Activated CD8-positive, alpha-beta memory T cell treated with anti-CD3 and anti-CD28 coated beads, Interleukin-2, amount 10 ng/mL, durations not matched to agents 7 days and 5 days (primary cell): ENCODE results near the gene GRIA1. TPM values are rescaled to one million over a fixed set of nuclear protein-coding genes. Genes with fewer than 3 reads are reported as not detected.

Experiments
- ATAC-seq: fragments of 150-1000 bp; cut with Tn5 transposase; one replicate; pipeline ENCODE4 v1.10.0; 2021; ENCODE audit warnings: moderate library complexity
- CTCF ChIA-PET: fragments of 350-600 bp; sonication (Branson Sonifier 250); formaldehyde crosslinking; loops from one replicate; lab custom pipeline; 2021; ENCODE audit warnings: antibody characterized with exemption; lab: Charles Lee
- DNase-seq: peaks from one replicate; pipeline ENCODE4 v3.0.0-alpha.2; 2020
- H3K27ac Mint-ChIP-seq: one replicate; pipeline ENCODE4 v1.8.0; 2021; ENCODE audit warnings: mild to moderate bottlenecking, mixed read lengths
- H3K27me3 Mint-ChIP-seq: one replicate; pipeline ENCODE4 v1.8.0; 2021; ENCODE audit warnings: mixed read lengths
- H3K36me3 Mint-ChIP-seq: one replicate; pipeline ENCODE4 v1.8.0; 2021; ENCODE audit warnings: mild to moderate bottlenecking, mixed read lengths
- H3K4me1 Mint-ChIP-seq: one replicate; pipeline ENCODE4 v1.8.0; 2021; ENCODE audit warnings: mixed read lengths
- H3K4me3 Mint-ChIP-seq: one replicate; pipeline ENCODE4 v1.8.0; 2021; ENCODE audit warnings: mild to moderate bottlenecking, moderate library complexity, mixed read lengths
- H3K9me3 Mint-ChIP-seq: one replicate; pipeline ENCODE4 v1.8.0; 2022; ENCODE audit warnings: low read depth, mixed read lengths
- total RNA-seq, 2 experiments: library from RNA; stranded (reverse); gene quantifications; one replicate each; pipeline ENCODE4 v1.2.3, GENCODE V29; 2021

GRIA1 gene
- total RNA-seq, 2 experiments from 2014 or later: not detected

GRCh38 chr5:153515301-153515700 is 24.8 kb downstream of the GRIA1 start:
- DNase-seq: no peak
- CTCF ChIA-PET: no interaction called here
- Mint-ChIP-seq H3K9me3 (no peaks in the 10 kb centered on the region), H3K4me1 (no peaks in the 10 kb centered on the region), H3K27me3 (no peaks in the 10 kb centered on the region), H3K36me3 (no peaks in the 10 kb centered on the region), H3K4me3 (no peak overlapping the region), H3K27ac (no peak overlapping the region)
- ATAC-seq: no peak

- H3K9me3 Mint-ChIP-seq: no peaks in the 10 kb centered on the region
- H3K27ac Mint-ChIP-seq: no peak overlapping the region
- H3K4me1 Mint-ChIP-seq: no peaks in the 10 kb centered on the region
- no peaks in the 10 kb centered on the region for H3K27me3 Mint-ChIP-seq
- no peaks in the 10 kb centered on the region for H3K36me3 Mint-ChIP-seq
- no peak overlapping the region for H3K4me3 Mint-ChIP-seq
- ATAC-seq (no peak), DNase-seq (no peak)
- CTCF ChIA-PET: no interaction called here
Observed at GRCh38 chr5:153516504-153517240, 26.2 kb downstream of the GRIA1 start.

- Mint-ChIP-seq H3K4me3 (no peak overlapping the region), H3K9me3 (no peaks in the 10 kb centered on the region), H3K36me3 (no peaks in the 10 kb centered on the region), H3K27ac (no peak overlapping the region), H3K27me3 (no peaks in the 10 kb centered on the region), H3K4me1 (no peaks in the 10 kb centered on the region)
- CTCF ChIA-PET: no interaction called here
- DNase-seq (no peak), ATAC-seq (no peak)
Observed at GRCh38 chr5:153517241-153517611, 26.8 kb downstream of the GRIA1 start.

- Mint-ChIP-seq H3K4me1 (no peaks in the 10 kb centered on the region), H3K4me3 (no peak overlapping the region), H3K27ac (no peak overlapping the region), H3K9me3 (no peaks in the 10 kb centered on the region), H3K27me3 (no peaks in the 10 kb centered on the region), H3K36me3 (no peaks in the 10 kb centered on the region)
- DNase-seq: no peak
- no peak for ATAC-seq
- CTCF ChIA-PET: no interaction called here
Observed at GRCh38 chr5:153520137-153520536, 29.7 kb downstream of the GRIA1 start.

GRCh38 chr5:153520952-153521351 is 30.5 kb downstream of the GRIA1 start:
- CTCF ChIA-PET: no interaction called here
- H3K36me3 Mint-ChIP-seq: no peaks in the 10 kb centered on the region
- H3K4me3 Mint-ChIP-seq: no peak overlapping the region
- H3K4me1 Mint-ChIP-seq: no peaks in the 10 kb centered on the region
- DNase-seq (no peak), ATAC-seq (no peak)
- H3K27ac Mint-ChIP-seq: no peak overlapping the region
- H3K27me3 Mint-ChIP-seq: no peaks in the 10 kb centered on the region
- H3K9me3 Mint-ChIP-seq: no peaks in the 10 kb centered on the region

GRCh38 chr5:153523211-153523610 is 32.7 kb downstream of the GRIA1 start:
- DNase-seq (no peak), ATAC-seq (no peak)
- Mint-ChIP-seq H3K27me3 (no peaks in the 10 kb centered on the region), H3K9me3 (no peaks in the 10 kb centered on the region), H3K27ac (no peak overlapping the region), H3K36me3 (no peaks in the 10 kb centered on the region), H3K4me1 (no peaks in the 10 kb centered on the region), H3K4me3 (no peak overlapping the region)
- CTCF ChIA-PET: no interaction called here

GRCh38 chr5:153523831-153524230 is 33.4 kb downstream of the GRIA1 start:
- ATAC-seq: no peak
- H3K9me3 Mint-ChIP-seq: no peaks in the 10 kb centered on the region
- no peak overlapping the region for H3K27ac Mint-ChIP-seq
- no peaks in the 10 kb centered on the region for H3K36me3 Mint-ChIP-seq
- CTCF ChIA-PET: no interaction called here
- H3K4me3 Mint-ChIP-seq: no peak overlapping the region
- H3K27me3 Mint-ChIP-seq: no peaks in the 10 kb centered on the region
- no peak for DNase-seq
- H3K4me1 Mint-ChIP-seq: no peaks in the 10 kb centered on the region

GRCh38 chr5:153525536-153525935 is 35.1 kb downstream of the GRIA1 start:
- DNase-seq (no peak), ATAC-seq (no peak)
- H3K27me3 Mint-ChIP-seq: no peaks in the 10 kb centered on the region
- no peaks in the 10 kb centered on the region for H3K4me1 Mint-ChIP-seq
- CTCF ChIA-PET: no interaction called here
- no peak overlapping the region for H3K4me3 Mint-ChIP-seq
- no peak overlapping the region for H3K27ac Mint-ChIP-seq
- no peaks in the 10 kb centered on the region for H3K36me3 Mint-ChIP-seq
- H3K9me3 Mint-ChIP-seq: no peaks in the 10 kb centered on the region

- H3K9me3 Mint-ChIP-seq: no peaks in the 10 kb centered on the region
- DNase-seq (no peak), ATAC-seq (no peak)
- H3K27me3 Mint-ChIP-seq: no peaks in the 10 kb centered on the region
- no peak overlapping the region for H3K4me3 Mint-ChIP-seq
- CTCF ChIA-PET: no interaction called here
- H3K27ac Mint-ChIP-seq: no peak overlapping the region
- H3K4me1 Mint-ChIP-seq: no peaks in the 10 kb centered on the region
- no peaks in the 10 kb centered on the region for H3K36me3 Mint-ChIP-seq
Observed at GRCh38 chr5:153530357-153531143, 40.1 kb downstream of the GRIA1 start.

GRCh38 chr5:153533546-153533945 is 43.1 kb downstream of the GRIA1 start:
- no peaks in the 10 kb centered on the region for H3K27me3 Mint-ChIP-seq
- no peaks in the 10 kb centered on the region for H3K36me3 Mint-ChIP-seq
- H3K4me1 Mint-ChIP-seq: no peaks in the 10 kb centered on the region
- CTCF ChIA-PET: no interaction called here
- no peaks in the 10 kb centered on the region for H3K9me3 Mint-ChIP-seq
- H3K4me3 Mint-ChIP-seq: no peak overlapping the region
- DNase-seq: no peak
- ATAC-seq: no peak
- H3K27ac Mint-ChIP-seq: no peak overlapping the region

- no peak for ATAC-seq
- Mint-ChIP-seq H3K36me3 (no peaks in the 10 kb centered on the region), H3K4me3 (no peak overlapping the region), H3K9me3 (no peaks in the 10 kb centered on the region), H3K4me1 (no peaks in the 10 kb centered on the region), H3K27ac (no peak overlapping the region), H3K27me3 (no peaks in the 10 kb centered on the region)
- no peak for DNase-seq
- CTCF ChIA-PET: no interaction called here
Observed at GRCh38 chr5:153534102-153534501, 43.6 kb downstream of the GRIA1 start.

- no peaks in the 10 kb centered on the region for H3K4me1 Mint-ChIP-seq
- H3K4me3 Mint-ChIP-seq: no peak overlapping the region
- no peaks in the 10 kb centered on the region for H3K36me3 Mint-ChIP-seq
- no peak overlapping the region for H3K27ac Mint-ChIP-seq
- CTCF ChIA-PET: no interaction called here
- H3K9me3 Mint-ChIP-seq: no peaks in the 10 kb centered on the region
- DNase-seq: no peak
- ATAC-seq: no peak
- H3K27me3 Mint-ChIP-seq: no peaks in the 10 kb centered on the region
Observed at GRCh38 chr5:153537207-153537606, 46.7 kb downstream of the GRIA1 start.

- DNase-seq: no peak
- no peak overlapping the region for H3K27ac Mint-ChIP-seq
- CTCF ChIA-PET: no interaction called here
- no peaks in the 10 kb centered on the region for H3K27me3 Mint-ChIP-seq
- no peaks in the 10 kb centered on the region for H3K36me3 Mint-ChIP-seq
- H3K4me3 Mint-ChIP-seq: no peak overlapping the region
- no peak for ATAC-seq
- no peaks in the 10 kb centered on the region for H3K9me3 Mint-ChIP-seq
- peaks cover 3% of the 10 kb centered on the region for H3K4me1 Mint-ChIP-seq
Observed at GRCh38 chr5:153539983-153540382, 49.5 kb downstream of the GRIA1 start.

- no peaks in the 10 kb centered on the region for H3K27me3 Mint-ChIP-seq
- no peak overlapping the region for H3K4me3 Mint-ChIP-seq
Observed at GRCh38 chr5:153542536-153542935, 52.1 kb downstream of the GRIA1 start.

More at GRCh38 chr5:153542536-153542935, 52.1 kb downstream of the GRIA1 start:
- no peaks in the 10 kb centered on the region for H3K9me3 Mint-ChIP-seq
- H3K27ac Mint-ChIP-seq: no peak overlapping the region
- no peaks in the 10 kb centered on the region for H3K36me3 Mint-ChIP-seq
- ATAC-seq: no peak
- no peak for DNase-seq
- CTCF ChIA-PET: no interaction called here
- peaks cover 3% of the 10 kb centered on the region for H3K4me1 Mint-ChIP-seq
